GM18502 (cell line): Measurements from ENCODE around the gene STC2.
"Not testable (repeated sequence)": the region's sequence is repeated elsewhere in the genome, so short reads cannot be mapped to it uniquely, and the experiment has no call there.

Experiments
- ATAC-seq: cut with Tn5 transposase; IDR thresholded peaks from one replicate; pipeline ENCODE4 v1.9.1; 2021; ENCODE audit warnings: mild to moderate bottlenecking; ENCODE audit not compliant: unreplicated experiment, poor library complexity

STC2 gene

DNA sequence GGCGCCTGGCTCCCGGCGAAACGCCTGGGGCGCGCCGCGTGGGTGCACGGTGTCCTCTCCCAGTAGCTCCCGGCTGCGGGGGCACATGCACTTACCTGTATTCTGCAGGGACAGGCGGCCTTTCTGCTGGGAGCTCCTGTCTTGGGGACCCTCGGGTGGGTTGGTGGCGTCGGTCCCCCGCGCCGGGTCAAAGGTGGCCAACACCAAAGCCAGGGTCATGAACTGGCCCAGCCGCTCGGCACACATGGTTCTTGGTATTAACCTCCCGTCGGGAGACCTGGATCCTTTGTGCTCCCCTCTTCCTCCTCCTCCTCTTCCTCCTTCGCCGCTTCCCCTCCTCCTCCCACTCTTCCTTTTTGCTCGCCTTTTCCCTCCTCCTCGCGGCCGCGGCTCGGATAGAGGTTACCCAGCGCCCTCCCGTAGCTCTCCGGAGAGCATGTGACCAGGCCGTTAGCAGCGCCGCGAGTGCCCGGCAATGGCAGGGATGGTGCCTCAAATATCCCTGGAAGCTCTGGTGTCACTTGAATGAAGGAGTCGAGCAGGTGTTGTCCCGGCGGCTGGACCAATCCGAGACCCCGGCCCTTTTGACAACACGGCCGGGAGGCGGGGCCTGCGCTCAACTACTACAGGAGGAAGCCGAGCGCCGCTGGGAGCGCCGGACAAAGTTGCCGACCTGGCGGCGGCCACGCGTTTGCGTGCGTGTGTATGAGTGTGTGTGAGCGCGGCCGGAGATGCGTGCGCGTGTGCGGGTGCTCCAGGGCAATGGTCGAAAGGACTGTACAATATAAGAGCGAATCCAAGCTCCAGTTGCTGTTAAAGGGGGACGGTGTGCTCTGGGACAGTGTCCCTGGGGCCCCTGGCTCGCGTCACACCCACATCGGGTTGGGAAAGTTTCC, at the start of gene STC2:
STC2 (minus strand) TSS at position 467 of the 896 bp plus-strand sequence; CDS start at position 246, 221 bp downstream.
- ATAC-seq = peak; percentile 57

- no peak for ATAC-seq
Measured at GRCh38 chr5:173371400-173371799, 43.2 kb upstream of the STC2 start.

DNA sequence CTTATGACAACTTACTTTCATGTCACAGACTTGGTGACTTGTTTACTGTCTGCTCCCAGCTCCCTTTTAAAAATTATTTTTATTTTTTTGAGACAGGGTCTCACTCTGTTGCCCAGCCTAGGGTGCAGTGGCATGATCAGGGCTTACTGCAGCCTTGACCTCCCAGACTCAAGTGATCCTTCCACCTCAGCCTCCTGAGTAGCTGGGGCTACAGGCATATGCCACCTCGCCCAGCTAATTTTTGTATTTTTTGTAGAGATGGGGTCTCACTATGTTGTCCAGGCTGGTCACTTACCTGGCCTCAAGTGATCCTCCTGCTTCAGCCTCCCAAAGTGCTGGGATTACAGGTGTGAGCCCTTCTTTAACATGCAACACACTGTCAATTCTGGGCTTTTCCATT, 35.2 kb upstream of the STC2 start:
- ATAC-seq = not testable (repeated sequence)

DNA sequence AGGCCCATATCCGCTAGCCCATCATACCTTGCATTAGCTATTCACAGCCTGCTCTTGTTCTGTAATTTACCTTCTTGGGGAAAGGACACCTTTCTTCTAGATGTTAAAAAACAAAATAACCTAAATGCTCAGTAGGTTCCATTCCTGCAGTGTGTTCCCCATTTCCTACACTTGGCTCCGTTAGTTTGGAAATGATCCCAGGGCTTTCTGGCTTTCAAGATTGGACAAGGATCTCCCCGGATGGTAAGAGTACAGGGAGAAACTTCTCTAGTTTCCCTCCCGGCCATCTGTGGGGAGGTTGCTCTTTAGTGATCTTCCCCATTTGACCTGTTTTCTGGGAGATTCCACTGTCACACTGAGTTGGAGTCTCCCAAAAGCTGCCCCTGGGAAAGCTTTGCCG, 27.3 kb upstream of the STC2 start:
- ATAC-seq = no peak

DNA sequence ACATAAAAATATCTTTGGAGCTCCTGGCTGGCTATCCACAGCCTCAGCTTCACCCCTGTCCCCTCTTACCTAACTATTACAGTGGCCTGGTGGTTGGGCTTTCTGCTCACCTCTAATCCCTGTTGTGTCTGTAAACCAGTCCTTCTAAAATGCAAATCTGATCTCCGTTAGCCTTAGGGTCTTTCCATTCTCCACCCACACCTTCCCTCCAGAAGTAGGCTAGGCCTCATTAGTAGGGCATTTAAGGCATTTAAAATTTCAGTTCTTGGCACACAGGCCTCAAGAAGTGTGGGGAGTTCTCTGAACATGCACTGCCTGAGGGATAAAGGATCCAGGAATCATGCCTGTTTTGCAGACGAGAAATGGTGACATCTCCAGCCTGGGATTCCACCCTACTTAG, 26.4 kb upstream of the STC2 start:
- no peak for ATAC-seq

- no peak for ATAC-seq
Measured at GRCh38 chr5:173352366-173353349, 24.4 kb upstream of the STC2 start.

GRCh38 chr5:173342813-173343755, 14.9 kb upstream of the STC2 start:
- no peak for ATAC-seq

DNA sequence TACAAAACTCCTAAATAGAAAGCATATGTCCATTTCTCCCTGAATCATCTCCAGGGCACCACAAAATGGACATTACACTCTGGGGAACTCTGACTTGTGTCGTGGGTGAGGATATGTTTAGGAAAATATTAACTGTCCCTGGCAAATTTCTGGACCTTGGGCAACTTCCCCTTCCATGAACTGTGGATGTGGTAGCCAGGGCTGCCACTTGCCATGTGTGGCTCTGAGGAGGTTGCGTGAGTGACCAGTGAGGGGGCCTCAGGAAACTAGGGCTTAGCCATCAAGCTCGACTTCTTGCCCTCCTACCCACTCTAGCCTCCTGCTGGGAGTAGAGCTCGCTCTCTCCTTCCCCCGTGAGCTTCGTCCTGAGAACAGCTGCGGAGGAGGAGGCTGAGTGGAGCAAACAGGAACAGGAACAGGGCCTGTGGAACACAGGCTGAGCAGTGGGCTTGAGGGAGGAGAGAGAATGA, 13.8 kb upstream of the STC2 start:
- ATAC-seq = no peak

GRCh38 chr5:173340984-173341383, 12.8 kb upstream of the STC2 start:
- ATAC-seq = no peak

DNA sequence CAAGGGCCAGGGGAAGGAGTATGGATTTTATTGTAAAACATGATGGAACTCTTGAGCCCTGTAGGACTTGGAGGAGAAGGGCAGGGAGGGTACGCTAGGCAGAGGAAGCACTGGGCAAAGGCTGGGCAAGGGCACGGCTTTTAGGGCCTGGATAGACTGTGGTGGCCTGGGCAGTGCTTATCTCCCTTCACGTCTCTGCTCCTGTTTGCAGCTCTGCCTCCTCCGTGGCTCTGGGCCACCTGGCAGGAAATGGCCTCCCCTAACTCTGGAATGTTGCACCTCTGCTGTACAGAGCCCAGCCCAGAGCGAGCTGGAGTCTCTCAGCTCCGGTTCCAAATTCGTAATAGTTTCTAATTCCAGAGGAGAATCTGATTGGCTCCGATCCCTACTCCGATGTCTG, 12.2 kb upstream of the STC2 start:
- ATAC-seq = no peak

DNA sequence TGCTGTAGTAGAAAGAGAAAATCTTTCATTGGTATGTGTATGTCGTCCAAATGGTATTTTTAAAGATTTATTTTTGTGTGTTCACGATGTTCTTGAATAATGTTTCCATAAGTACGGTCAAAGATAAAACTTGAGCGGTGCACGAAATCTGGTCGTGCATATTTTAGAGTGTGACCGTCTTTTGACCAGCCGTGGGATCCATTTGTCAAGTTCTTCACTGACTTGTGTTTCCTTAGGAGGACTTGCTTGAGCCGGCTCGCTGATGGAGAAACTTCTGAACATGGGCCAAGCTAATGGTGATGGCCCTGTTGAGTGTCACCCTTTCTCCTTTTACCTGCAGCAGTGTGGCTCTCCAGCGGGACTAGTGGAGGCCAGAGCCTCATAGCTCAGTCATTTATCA, 11.1 kb upstream of the STC2 start:
- no peak for ATAC-seq

DNA sequence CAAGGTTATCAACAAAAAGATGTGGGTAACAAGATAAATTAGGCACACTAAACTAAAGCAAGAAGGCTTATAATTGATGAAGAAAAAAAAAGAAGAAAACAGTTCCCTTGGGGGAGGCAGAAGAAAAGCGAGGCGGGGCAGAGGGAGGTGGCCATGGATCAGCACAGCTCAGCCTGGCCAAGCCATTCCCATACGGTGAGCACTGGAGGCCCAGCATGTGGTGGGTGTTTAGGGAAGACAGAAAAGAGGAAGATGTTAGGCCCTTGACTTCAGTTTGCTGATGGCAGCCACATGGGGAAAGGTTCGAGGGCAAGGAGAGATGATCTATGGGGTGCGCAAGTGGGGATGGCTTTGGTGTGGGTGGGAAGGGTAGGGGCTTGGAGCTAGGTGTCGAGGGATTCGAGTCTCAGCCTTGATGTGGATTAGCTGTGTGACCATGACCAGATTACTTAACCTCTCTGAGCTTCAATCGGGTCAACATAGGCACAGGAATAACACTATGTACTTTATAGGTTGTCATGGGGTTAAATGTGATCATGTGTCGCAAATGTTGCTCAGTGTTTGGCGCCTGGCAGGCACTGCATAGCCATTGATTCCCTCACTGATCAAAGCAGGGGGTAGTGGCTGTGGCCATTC, 10.3 kb upstream of the STC2 start:
- ATAC-seq = no peak

- ATAC-seq = no peak
Measured at GRCh38 chr5:173334808-173335207, 6.6 kb upstream of the STC2 start.

DNA sequence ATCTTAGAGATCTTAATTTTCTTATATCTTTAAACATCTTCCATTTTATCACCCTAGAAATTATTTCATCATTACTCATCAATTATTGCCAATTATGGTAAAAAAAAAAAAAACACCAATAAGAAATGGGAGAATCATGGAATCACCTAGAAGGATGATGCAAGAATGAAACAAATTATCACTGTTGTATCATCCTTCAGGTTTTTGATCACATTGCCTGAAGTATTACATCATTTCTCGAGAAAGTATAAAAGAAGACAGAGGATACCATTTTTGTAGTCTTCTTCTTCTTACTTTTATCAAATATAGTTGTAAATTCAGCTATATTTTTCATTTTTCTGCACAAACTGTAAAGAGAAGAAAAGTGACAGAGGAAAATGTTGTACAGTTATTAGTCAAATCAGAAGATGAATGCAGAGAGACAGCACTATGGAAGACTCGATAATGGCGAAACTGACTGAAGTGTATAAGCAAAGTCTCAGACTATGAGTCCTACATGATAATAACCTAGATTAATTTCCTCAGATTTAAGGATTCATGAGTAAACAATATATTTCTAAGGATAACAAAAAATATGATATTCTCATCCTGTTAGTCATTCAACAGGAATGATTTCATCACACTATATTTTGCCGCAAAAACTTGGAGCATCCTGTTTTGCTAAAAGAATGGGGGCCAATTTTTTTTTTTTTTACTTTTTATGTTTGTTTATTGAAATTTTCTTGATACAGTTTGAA, 5.9 kb upstream of the STC2 start:
- no peak for ATAC-seq

- peak; percentile 59 for ATAC-seq
Measured at GRCh38 chr5:173331956-173332479, 3.8 kb upstream of the STC2 start.

DNA sequence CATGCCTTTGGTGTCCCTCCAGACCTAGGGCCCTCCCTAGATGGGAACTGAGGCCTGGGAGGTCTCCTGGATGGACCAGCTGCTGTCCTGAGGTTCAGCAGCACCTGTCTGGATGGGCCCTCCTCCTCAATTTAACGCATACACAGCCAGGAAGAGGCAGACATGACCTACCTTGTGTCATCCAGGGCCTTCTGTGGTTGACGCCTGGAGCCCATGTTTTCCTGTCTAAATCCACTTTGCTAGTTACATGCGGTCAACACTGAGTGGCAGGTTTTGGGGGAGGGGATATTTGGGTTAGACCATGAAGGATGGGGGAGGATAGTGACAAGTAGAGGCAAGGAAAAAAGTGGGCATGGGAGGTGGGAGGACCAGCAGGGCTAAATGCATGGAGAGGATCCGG, 3.1 kb upstream of the STC2 start:
- no peak for ATAC-seq

GRCh38 chr5:173330338-173331206, 2.4 kb upstream of the STC2 start:
- ATAC-seq = no peak
